EL (cell line): Measurements from ENCODE around the gene KCNK1.
"Not testable (repeated sequence)": the region's sequence is repeated elsewhere in the genome, so short reads cannot be mapped to it uniquely, and the experiment has no call there.

Experiments
- DNase-seq: peaks from one replicate; pipeline ENCODE4 v3.0.0-alpha.2; 2016

KCNK1 gene

GRCh38 chr1:233670363-233670762, 56.5 kb downstream of the KCNK1 start:
- DNase-seq, result not testable (repeated sequence)

DNA sequence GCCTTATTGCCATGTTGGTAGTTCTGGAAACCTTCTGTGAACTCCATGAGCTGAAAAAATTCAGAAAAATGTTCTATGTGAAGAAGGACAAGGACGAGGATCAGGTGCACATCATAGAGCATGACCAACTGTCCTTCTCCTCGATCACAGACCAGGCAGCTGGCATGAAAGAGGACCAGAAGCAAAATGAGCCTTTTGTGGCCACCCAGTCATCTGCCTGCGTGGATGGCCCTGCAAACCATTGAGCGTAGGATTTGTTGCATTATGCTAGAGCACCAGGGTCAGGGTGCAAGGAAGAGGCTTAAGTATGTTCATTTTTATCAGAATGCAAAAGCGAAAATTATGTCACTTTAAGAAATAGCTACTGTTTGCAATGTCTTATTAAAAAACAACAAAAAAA, 57.4 kb downstream of the KCNK1 start:
- DNase-seq, result no peak

- DNase-seq, result no peak
Observed at GRCh38 chr1:233672732-233673131, 58.8 kb downstream of the KCNK1 start.

- no peak for DNase-seq
Observed at GRCh38 chr1:233673261-233673946, 59.5 kb downstream of the KCNK1 start.

DNA sequence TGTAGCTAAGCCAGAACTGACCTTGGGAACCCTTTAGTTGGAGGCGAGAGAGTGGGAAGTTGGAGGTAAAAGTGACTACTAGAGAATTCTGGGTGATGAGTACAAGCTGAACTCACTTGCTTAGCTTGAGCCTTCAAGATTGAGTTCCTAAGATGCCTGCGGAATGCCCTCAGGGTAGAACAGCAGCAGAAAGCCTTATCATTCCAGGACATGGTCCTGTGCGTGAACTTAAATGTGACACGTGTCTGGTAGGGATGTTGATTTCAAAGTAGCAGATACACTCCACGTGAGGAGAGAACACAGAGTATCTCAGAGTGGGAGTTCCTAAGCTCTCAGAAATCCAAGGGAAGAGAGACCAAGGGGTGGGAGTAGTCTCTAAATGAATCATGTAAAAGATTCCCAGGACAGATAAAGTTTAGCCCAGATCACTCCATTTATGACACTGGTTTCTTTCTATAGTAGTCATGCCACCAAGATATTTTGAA, 60.1 kb downstream of the KCNK1 start:
- DNase-seq, result peak; percentile 46

DNA sequence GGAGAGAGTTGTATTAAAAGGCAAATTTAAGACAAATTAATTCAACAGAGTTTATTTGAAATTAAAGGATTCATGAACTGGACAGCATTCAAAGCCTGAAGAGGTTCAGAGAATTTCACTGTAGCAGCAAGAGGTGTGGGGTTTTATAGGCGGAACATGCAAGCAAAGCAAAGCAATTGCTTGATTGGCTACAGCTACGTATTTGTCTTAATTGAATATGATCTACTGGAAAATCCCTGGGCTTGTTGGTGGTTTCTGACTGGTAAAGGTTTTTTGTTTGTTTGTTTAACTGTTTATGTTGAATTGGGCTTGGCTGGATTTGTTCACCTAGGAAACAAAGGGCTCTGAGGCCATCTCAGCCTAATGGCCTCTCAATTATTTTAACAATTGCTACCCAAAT, 61.5 kb downstream of the KCNK1 start:
- no peak for DNase-seq

- no peak for DNase-seq
Observed at GRCh38 chr1:233675893-233676292, 62.0 kb downstream of the KCNK1 start.

DNA sequence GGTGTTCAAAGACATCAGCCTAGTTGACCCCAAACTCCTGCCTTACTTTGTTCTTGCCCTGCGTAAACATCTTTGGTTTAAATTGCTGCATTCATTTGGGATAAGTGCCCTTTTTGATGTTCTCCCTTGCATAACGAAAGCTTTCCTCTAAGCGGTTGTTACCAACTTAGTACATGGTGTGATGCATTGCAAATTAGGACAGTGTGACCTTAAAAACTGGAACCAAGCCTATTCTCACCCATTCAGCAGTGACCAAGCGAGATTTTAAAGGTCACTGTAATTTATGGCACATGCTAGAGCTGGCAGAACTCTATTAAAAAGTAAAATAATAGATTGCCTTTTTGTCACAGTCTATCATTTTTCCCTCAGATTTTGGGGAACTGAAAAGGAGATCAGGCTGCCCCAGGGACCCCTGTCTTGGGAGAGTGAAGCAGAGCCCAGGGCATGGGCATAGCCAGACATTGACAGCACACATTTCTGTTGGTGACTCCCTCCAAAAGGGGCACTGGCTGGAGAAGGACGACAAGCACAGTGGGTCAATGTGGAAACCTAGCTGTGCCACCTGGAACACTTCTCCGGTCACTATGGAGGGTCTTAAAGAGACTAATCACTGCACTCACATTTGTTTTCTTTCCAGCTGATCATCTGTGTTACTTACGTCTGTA, 63.9 kb downstream of the KCNK1 start:
- no peak for DNase-seq

GRCh38 chr1:233679030-233679429, 65.1 kb downstream of the KCNK1 start:
- DNase-seq, result no peak

GRCh38 chr1:233679591-233680373, 65.9 kb downstream of the KCNK1 start:
- no peak for DNase-seq

GRCh38 chr1:233681285-233681684, 67.4 kb downstream of the KCNK1 start:
- DNase-seq, result no peak

DNA sequence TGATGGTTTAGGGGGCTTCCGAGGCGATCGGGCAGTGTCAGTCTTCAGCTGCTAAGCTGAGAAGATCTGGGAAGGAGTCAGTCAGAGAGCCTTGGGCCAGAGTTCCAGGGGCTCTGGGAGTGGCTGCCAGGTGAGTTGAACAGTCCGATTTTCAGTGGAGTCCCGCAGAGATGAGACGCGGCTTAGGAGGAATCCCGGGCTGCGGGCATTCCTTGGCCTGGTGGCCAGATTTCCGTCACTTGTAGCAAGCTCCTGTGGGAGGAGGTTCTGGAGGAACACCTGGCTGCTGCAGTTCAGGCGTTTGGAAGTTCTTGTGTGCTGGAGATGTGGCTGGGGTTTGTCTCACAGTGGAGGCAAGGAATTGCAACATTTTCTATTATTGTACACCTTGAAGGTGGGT, 72.7 kb downstream of the KCNK1 start:
- not testable (repeated sequence) for DNase-seq

- DNase-seq, result no peak
Observed at GRCh38 chr1:233689017-233689747, 75.3 kb downstream of the KCNK1 start.

DNA sequence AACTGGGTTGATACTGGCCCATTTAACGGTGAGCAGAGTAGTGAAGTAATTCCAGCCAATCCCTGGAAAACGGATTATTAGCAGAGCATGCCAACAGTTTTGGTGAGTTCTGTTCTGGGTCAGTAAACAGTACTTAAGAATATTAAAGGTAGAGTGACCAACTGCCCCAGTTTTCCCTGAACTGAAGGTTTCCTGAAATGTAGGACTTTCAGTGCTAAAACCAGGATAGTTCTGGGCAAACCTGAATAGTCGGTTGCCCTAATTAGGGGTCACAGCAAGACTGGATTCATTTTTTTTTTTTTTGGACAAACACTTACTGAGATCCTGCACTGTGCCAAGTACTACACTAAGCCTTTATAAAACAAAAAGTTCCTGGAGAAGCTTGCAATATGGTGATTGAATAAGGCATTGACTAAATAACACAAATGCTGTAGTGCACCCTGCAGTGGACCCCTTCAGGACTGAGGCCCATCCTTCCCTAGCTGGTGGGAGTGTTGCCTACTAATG, 75.9 kb downstream of the KCNK1 start:
- DNase-seq, result no peak

DNA sequence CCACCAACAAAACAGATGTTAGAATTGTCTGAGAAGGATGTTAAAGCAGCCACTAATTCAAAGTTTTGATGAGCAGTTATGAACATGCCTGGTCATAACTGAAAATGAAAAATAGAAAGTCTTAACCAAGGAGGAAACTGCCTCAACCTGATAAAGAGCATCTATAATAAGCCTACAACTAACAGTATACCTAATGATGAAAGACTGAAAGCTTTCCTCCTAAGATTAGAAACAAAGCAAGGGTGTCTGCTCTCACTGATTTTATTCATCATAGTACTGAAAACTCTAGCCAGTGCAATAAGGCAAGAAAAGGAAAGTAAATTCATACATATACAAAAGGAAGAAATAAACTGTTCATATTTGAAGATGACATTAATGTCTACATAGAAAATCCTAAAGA, 82.0 kb downstream of the KCNK1 start:
- no peak for DNase-seq

GRCh38 chr1:233700338-233700737, 86.4 kb downstream of the KCNK1 start:
- DNase-seq, result no peak

GRCh38 chr1:233704170-233704897, 90.4 kb downstream of the KCNK1 start:
- DNase-seq, result no peak

DNA sequence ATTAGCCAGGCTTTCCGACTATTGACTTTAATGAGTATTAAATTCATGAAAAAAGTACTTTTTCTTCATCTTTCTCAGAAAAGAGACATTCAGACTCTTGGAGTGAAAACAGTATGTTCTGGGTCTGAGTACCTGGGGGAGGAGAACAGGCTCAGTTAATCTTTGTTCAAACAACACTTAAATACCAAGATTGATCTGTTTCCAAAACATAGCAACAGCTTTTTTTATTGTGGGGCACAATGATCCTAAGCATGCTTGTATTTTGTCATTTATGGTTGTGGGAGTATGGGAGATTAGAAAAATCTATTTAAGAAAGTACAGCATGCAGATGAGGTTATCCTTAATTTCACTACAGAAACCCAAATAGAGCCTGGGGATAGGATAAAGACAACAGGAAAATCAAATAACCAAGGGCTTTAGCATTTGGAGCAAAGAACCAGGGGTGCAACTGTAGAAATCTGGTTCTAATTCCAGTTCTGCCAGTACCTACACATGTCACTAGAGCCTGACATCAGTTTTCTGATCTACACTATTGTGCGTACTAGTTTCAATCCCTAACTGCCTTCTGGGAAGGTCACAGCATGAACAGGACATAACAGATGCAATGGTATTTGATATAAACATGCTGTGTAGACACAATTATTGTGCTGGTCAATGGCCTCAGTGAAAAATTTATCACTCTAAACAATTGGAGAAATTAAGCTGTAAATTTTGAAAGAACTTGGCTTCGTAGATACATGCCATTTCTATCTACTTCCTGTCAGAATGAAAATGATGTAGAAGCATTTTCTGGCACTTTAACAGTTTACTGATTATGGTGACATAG, 91.2 kb downstream of the KCNK1 start:
- DNase-seq, result no peak

DNA sequence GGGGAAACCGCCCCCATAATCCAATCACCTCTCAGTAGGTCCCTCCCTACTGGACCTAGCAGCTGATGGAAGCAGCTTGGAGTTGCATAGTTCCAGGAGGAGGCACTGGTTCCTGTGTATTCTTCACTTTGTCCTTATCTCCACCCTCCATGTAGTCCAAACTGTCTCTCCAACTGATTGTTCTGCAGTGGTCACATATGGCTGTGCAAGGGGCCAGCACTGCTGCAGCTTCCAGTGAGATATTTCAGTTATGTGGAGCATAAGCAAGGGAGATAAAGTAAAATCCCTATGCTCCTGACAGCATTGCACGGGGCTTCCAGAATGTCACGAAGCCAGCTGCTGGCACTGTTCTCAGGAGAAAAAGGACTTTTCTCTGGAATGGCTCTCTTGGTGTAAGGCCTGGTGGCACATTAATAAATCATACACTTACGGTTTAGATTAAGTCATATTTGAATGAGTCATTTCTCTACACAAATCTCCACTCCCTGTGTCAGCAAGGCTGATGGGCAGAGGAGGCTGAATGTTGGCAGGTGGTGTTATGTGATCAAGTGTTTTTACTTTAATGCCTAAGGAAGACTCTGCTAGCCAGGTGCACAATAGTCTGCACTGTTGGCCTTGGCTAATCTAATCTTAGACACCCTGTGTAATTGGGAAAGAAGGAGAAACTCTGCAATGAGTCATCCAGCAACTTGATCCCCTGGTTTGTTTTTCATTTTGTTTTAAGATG, 93.4 kb downstream of the KCNK1 start:
- no peak for DNase-seq
